SU-DHL-6 (cell line): Measurements from ENCODE around the gene CARD19.

Source experiments
- H2AFZ ChIP-seq: fragments of 200-600 bp; sonication (generic); 2 replicates; pipeline ENCODE4 v1.6.1; 2014; ENCODE audit warnings: low read depth, mild to moderate bottlenecking, moderate library complexity, mixed read lengths, antibody characterized with exemption, low read length; ENCODE audit not compliant: severe bottlenecking
- H3F3A ChIP-seq: fragments of 200-600 bp; shearing (Covaris generic); 2 replicates; pipeline ENCODE4 v1.6.0; 2016; ENCODE audit warnings: antibody characterized with exemption, mild to moderate bottlenecking; ENCODE audit not compliant: insufficient read depth
- H3K27ac ChIP-seq: fragments of 200-600 bp; sonication (generic); 2 replicates; pipeline ENCODE4 v1.5.1; 2016; ENCODE audit warnings: low read depth, mild to moderate bottlenecking, low read length, moderate library complexity, mixed read lengths
- H3K27me3 ChIP-seq: fragments of 200-600 bp; sonication (generic), shearing (Covaris generic); 2 replicates; pipeline ENCODE4 v1.6.0; 2014; ENCODE audit warnings: mild to moderate bottlenecking, low read length
- H3K36me3 ChIP-seq: fragments of 200-600 bp; sonication (generic); 2 replicates; pipeline ENCODE4 v1.6.1; 2014; ENCODE audit warnings: mild to moderate bottlenecking, low read length, mixed read lengths
- H3K4me2 ChIP-seq: fragments of 300-600, 200-600 bp; shearing (Covaris generic), sonication (generic); 2 replicates; pipeline ENCODE4 v1.6.0; 2014; ENCODE audit warnings: low read length, low read depth, mild to moderate bottlenecking; ENCODE audit not compliant: poor library complexity, severe bottlenecking
- H3K4me3 ChIP-seq: fragments of 200-600 bp; sonication (generic); 2 replicates; pipeline ENCODE4 v1.5.1; 2014; ENCODE audit warnings: antibody characterized with exemption, low read length, mild to moderate bottlenecking, mixed read lengths; ENCODE audit not compliant: insufficient read depth, poor library complexity, severe bottlenecking
- H3K79me2 ChIP-seq: fragments of 200-600 bp; sonication (generic); 2 replicates; pipeline ENCODE4 v1.6.1; 2014; ENCODE audit warnings: mild to moderate bottlenecking, low read length, moderate library complexity; ENCODE audit not compliant: insufficient read depth
- H3K9ac ChIP-seq: fragments of 200-600 bp; sonication (generic); 2 replicates; pipeline ENCODE4 v1.7.0; 2014; ENCODE audit warnings: mild to moderate bottlenecking, low read length
- H3K9me2 ChIP-seq: fragments of 200-600 bp; sonication (generic); replicated peaks from 2 replicates; pipeline ENCODE4 v1.6.1; 2014; ENCODE audit warnings: low read length; ENCODE audit not compliant: insufficient read depth
- H3K9me3 ChIP-seq: fragments of 200-600 bp; sonication (generic); 2 replicates; pipeline ENCODE4 v1.6.1; 2014; ENCODE audit warnings: low read length, mixed read lengths; ENCODE audit not compliant: insufficient read depth
- H4K20me1 ChIP-seq: fragments of 200-600 bp; sonication (generic); 2 replicates; pipeline ENCODE4 v1.6.1; 2014; ENCODE audit warnings: low read depth, mild to moderate bottlenecking, antibody characterized with exemption, low read length, moderate library complexity, mixed read lengths
- EZH2phosphoT487 ChIP-seq: fragments of 200-600 bp; sonication (generic), shearing (Covaris generic); conservative IDR thresholded peaks from 2 replicates; pipeline ENCODE4 v1.6.1; 2018; ENCODE audit warnings: mild to moderate bottlenecking, antibody characterized with exemption, low read length, moderate library complexity, mixed read lengths
- TF ChIP-seq, protein P1 (sequence below): fragments of 200-600 bp; sonication (generic); IDR thresholded peaks from one replicate; pipeline ENCODE4 v1.5.1; 2017; ENCODE audit warnings: antibody characterized with exemption, mild to moderate bottlenecking, low read length, moderate library complexity; ENCODE audit not compliant: insufficient read depth, poor library complexity, severe bottlenecking

The CARD19 gene, protein sequence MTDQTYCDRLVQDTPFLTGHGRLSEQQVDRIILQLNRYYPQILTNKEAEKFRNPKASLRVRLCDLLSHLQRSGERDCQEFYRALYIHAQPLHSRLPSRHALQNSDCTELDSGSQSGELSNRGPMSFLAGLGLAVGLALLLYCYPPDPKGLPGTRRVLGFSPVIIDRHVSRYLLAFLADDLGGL

DNA sequence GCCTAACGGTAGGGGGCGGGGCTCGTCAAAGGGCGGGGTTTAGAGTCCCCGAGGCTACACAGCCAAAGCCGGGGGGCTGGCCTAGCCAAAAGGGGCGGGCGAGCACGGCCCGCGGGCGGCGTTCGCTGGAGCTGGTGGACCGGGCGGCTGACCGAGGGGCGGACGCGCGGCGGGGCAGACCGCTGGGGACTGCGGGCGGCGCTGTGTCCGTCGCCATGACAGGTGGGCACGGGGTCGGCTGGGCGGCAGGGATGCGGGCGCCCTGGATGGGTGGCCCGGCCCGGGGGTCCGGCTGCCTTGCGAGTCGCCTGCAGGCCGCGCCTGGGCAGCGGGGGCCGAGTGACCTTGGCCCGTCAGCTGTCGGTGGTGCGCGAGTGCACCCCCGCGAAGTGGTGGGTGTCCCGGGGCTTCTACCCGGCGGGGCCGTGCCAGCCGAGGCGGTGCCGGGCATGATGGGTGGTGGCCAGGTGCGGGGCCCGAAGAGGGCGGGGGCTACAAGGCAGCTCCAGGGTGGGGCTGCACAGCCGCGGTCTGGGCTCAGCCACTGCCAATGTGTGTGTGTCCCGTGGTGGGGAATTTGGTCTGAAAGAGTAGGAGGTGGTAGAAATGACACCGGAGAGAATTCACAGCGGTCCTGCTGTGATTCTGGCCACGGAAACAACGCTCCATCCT lies at the start of gene CARD19:
Gene CARD19 (plus strand): TSS at position 87 of the 672 bp plus-strand sequence. CDS start 129 bp downstream, at position 216.
- H2AFZ ChIP-seq, result peak within 1 kb of the TSS; percentile 97

DNA sequence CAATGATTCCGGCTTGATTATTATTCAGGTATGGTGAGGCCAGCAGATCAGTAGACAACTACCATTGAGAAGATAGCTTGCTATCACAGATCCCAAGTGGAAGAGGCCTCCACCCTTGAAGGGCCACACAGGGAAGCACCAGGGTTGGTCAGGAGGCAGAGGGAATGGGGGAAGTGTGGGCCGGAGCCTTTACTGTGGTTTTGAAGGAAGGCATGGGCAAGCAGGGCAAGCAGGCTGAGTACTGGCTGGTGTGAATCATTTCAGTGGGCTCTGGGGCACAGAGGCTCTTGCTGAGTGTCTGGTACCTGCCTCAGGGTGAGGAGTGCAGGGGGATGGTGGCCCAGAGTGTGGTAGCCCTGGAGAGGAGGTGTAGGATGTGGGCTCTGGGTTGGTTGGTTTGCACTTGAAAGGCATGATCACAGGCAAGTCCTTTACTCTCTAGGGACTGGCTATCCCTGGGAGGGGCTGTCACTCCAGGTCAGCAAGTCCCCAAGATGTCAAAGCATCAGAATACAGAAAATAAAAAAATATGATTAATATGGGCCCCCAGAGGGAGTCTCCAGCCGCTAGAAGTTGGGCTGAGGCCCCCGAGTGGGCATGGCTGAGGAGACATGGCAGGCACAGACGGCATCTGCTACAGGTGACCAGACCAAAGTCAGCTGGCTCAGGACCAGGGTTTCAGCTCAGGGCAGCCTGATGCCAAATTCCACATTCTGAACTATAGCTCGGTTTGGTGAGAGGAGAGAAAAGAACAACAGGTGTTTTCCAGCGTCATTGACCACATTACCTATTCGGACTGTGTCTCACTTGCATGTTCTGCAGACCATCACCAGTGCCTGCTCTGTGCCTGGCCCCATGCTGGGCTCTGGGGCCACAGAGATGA lies 47.2 kb upstream of the CARD19 start:
- Histone ChIP-seq H3K4me3 (no peak overlapping the region), H2AFZ (no peak overlapping the region), H3F3A (no peaks in the 10 kb centered on the region), H3K79me2 (no peaks in the 10 kb centered on the region), H3K27me3 (no peaks in the 10 kb centered on the region), H3K27ac (no peak overlapping the region), H3K9me2 (no peaks in the 10 kb centered on the region), H3K9ac (no peak overlapping the region), H4K20me1 (no peaks in the 10 kb centered on the region), H3K4me2 (no peak overlapping the region), H3K36me3 (no peaks in the 10 kb centered on the region), H3K9me3 (no peaks in the 10 kb centered on the region)
- no peak for TF ChIP-seq EZH2phosphoT487

More for the DNA sequence above, at the start of gene CARD19:
- Histone ChIP-seq H3K9me3 (no peaks in the 10 kb centered on the region), H3K4me3 (peak within 1 kb of the TSS; percentile 90), H4K20me1 (no peaks in the 10 kb centered on the region), H3K9ac (peak within 1 kb of the TSS; percentile 77), H3K4me2 (peak within 1 kb of the TSS; percentile 62), H3K27ac (peak within 1 kb of the TSS; percentile 69), H3K9me2 (no peaks in the 10 kb centered on the region), H3K27me3 (no peaks in the 10 kb centered on the region), H3F3A (peaks cover 18% of the 10 kb centered on the region), H3K79me2 (no peaks in the 10 kb centered on the region), H3K36me3 (no peaks in the 10 kb centered on the region)
- no peak for TF ChIP-seq EZH2phosphoT487
- TF ChIP-seq, protein P1, sequence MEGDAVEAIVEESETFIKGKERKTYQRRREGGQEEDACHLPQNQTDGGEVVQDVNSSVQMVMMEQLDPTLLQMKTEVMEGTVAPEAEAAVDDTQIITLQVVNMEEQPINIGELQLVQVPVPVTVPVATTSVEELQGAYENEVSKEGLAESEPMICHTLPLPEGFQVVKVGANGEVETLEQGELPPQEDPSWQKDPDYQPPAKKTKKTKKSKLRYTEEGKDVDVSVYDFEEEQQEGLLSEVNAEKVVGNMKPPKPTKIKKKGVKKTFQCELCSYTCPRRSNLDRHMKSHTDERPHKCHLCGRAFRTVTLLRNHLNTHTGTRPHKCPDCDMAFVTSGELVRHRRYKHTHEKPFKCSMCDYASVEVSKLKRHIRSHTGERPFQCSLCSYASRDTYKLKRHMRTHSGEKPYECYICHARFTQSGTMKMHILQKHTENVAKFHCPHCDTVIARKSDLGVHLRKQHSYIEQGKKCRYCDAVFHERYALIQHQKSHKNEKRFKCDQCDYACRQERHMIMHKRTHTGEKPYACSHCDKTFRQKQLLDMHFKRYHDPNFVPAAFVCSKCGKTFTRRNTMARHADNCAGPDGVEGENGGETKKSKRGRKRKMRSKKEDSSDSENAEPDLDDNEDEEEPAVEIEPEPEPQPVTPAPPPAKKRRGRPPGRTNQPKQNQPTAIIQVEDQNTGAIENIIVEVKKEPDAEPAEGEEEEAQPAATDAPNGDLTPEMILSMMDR, result no peak

DNA sequence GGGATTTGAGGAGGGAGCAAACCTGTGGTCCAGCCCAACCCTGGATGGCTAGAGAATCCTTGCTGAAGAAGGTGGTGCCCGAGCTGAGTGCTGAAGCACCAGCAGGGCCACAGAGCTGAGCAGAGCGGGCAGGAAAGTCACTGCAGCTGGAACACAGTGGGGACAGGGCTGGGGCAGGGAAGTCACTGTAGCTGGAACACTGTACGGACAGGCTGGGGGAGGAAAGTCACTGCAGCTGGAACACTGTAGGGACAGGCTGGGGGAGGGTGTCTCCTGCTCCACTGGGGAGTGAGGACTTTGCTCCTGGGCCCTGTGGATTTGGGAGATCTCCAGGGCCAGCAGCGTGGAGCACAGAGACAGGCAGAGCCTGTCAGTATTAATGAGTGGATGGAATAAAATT lies 46.5 kb upstream of the CARD19 start:
- Histone ChIP-seq H3K4me3 (no peak overlapping the region), H3K9ac (no peak overlapping the region), H3K9me2 (no peaks in the 10 kb centered on the region), H3K36me3 (no peaks in the 10 kb centered on the region), H3K9me3 (no peaks in the 10 kb centered on the region), H2AFZ (no peak overlapping the region), H3K27ac (no peak overlapping the region), H3K27me3 (no peaks in the 10 kb centered on the region), H3K4me2 (no peak overlapping the region), H3F3A (no peaks in the 10 kb centered on the region), H4K20me1 (no peaks in the 10 kb centered on the region), H3K79me2 (no peaks in the 10 kb centered on the region)
- TF ChIP-seq, protein P1, result no peak
- TF ChIP-seq EZH2phosphoT487, result no peak
